Endothelial cell of umbilical vein (primary cell): ENCODE data around the gene CALML5. TPM values are rescaled to one million over a fixed set of nuclear protein-coding genes. Genes with fewer than 3 reads are reported as not detected.
"Not testable (repeated sequence)": the region's sequence is repeated elsewhere in the genome, so short reads cannot be mapped to it uniquely, and the experiment has no call there.

Source experiments
- BruUV-seq: library from RNA; stranded (reverse); fragments of 400-500 nt; replicated peaks from 2 replicates; lab custom pipeline; 2021; lab: Mats Ljungman, UMichigan
- CTCF ChIA-PET: fragments of 300-600, 350-600 bp; sonication (Branson Sonifier 250); formaldehyde crosslinking; loops from one replicate; lab custom pipeline; 2021; ENCODE audit warnings: antibody characterized with exemption, inconsistent platforms; lab: Charles Lee
- POLR2A ChIA-PET: fragments of 300-600, 350-600 bp; sonication (Branson Sonifier 250); formaldehyde crosslinking; loops from one replicate; lab custom pipeline; 2021; ENCODE audit warnings: antibody characterized with exemption, inconsistent platforms; lab: Charles Lee
- DNase-seq: peaks from one replicate; pipeline ENCODE4 v3.0.0-alpha.2; 2011; ENCODE audit warnings: low read depth, low spot score
- FAIRE-seq: peaks from 2 replicates; lab custom pipeline; 2011; peaks lifted over from hg19 to GRCh38; lab: Jason Lieb, UNC
- H2AFZ ChIP-seq: 2 replicates; pipeline ENCODE4 v1.6.0; 2012; ENCODE audit warnings: low read depth, low read length, control low read depth, inconsistent platforms
- H3K27ac ChIP-seq: 2 replicates; pipeline ENCODE4 v1.5.1; 2011; ENCODE audit warnings: low read depth, mild to moderate bottlenecking, control low read depth, low read length, moderate library complexity; ENCODE audit not compliant: insufficient read depth
- H3K27me3 ChIP-seq, 2 experiments: 2 replicates each; pipeline versions ENCODE4 v1.6.0 to v1.6.1; 2011; ENCODE audit warnings: low read length in 2 of 2, mixed read lengths in 1 of 2; ENCODE audit not compliant: control insufficient read depth in 2 of 2, insufficient read depth in 2 of 2
- H3K36me3 ChIP-seq, 2 experiments: 2 replicates in 1 of 2; 3 replicates in 1 of 2; pipeline ENCODE4 v1.5.1; 2011; ENCODE audit warnings: low read length in 2 of 2, mild to moderate bottlenecking in 1 of 2, moderate library complexity in 1 of 2; ENCODE audit not compliant: control insufficient read depth in 2 of 2, insufficient read depth in 2 of 2; ENCODE audit errors: extremely low read depth in 1 of 2
- H3K4me1 ChIP-seq: 3 replicates; pipeline ENCODE4 v1.5.1; 2011; ENCODE audit warnings: mild to moderate bottlenecking, low read length; ENCODE audit not compliant: control insufficient read depth, insufficient read depth; ENCODE audit errors: extremely low read depth
- H3K4me2 ChIP-seq: 2 replicates; pipeline ENCODE4 v1.6.1; 2011; ENCODE audit warnings: low read length, control low read depth, mixed read lengths; ENCODE audit not compliant: insufficient read depth
- H3K4me3 ChIP-seq, 3 experiments: fragments of 200-600 bp in 1 of 3; sonication (generic), shearing (Covaris generic) in 1 of 3; replicated peaks in 1 of 3; 2 replicates each; pipeline ENCODE4 v1.5.1; 2011 to 2016; ENCODE audit warnings: control low read depth in 3 of 3, low read length in 3 of 3, mild to moderate bottlenecking in 2 of 3, inconsistent platforms in 1 of 3, low read depth in 1 of 3, moderate library complexity in 1 of 3; ENCODE audit not compliant: insufficient read depth in 1 of 3
- H3K79me2 ChIP-seq: 2 replicates; pipeline ENCODE4 v1.6.0; 2012; ENCODE audit warnings: low read length, inconsistent platforms; ENCODE audit not compliant: control insufficient read depth, insufficient read depth
- H3K9ac ChIP-seq: replicated peaks from 2 replicates; pipeline ENCODE3; 2011; ENCODE audit warnings: low read length, control low read depth; ENCODE audit not compliant: insufficient read depth; ENCODE audit errors: extremely low read depth
- H3K9me1 ChIP-seq: replicated peaks from 3 replicates; pipeline ENCODE4 v1.6.0; 2011; ENCODE audit warnings: mild to moderate bottlenecking, low read length; ENCODE audit not compliant: control insufficient read depth, insufficient read depth; ENCODE audit errors: extremely low read depth
- H3K9me3 ChIP-seq: replicated peaks from 2 replicates; pipeline ENCODE4 v1.5.1; 2012; ENCODE audit warnings: low read length, inconsistent platforms; ENCODE audit not compliant: control insufficient read depth, insufficient read depth
- H4K20me1 ChIP-seq: replicated peaks from 2 replicates; pipeline ENCODE3; 2011; ENCODE audit warnings: mild to moderate bottlenecking, low read length; ENCODE audit not compliant: control insufficient read depth, insufficient read depth; ENCODE audit errors: extremely low read depth
- dilution Hi-C: fragments of 300-500 bp; cut with MboI; formaldehyde crosslinking; loops from one replicate; pipeline ENCODE4 v1.15.0; 2019; ENCODE audit warnings: low sequenced_read_pairs; ENCODE audit not compliant: extremely low pct_ligation_motif_present
- intact Hi-C: fragments of 100-400 bp; cut with micrococcal nuclease; formaldehyde crosslinking; loops from one replicate; pipeline ENCODE4 v1.10.0; 2022
- polyA plus RNA-seq, 4 experiments: library from polyadenylated mRNA; depleted of rRNA in 3 of 4; stranded (reverse) in 3 of 4; unstranded in 1 of 4; fragments of >200 nt; gene quantifications; 2 replicates each; pipeline versions ENCODE4 v1.2.1 to v1.2.3, GENCODE V29; 2011 to 2012; ENCODE audit warnings: missing spikeins in 1 of 4
- total RNA-seq: library from RNA; stranded (reverse); gene quantifications from 2 replicates; pipeline ENCODE4 v1.2.3, GENCODE V29; 2021

The CALML5 gene
- total and polyA plus RNA-seq, 2 donors (not counting 3 experiments of a cell fraction or from before 2014, with no cell fraction given): not detected

DNA sequence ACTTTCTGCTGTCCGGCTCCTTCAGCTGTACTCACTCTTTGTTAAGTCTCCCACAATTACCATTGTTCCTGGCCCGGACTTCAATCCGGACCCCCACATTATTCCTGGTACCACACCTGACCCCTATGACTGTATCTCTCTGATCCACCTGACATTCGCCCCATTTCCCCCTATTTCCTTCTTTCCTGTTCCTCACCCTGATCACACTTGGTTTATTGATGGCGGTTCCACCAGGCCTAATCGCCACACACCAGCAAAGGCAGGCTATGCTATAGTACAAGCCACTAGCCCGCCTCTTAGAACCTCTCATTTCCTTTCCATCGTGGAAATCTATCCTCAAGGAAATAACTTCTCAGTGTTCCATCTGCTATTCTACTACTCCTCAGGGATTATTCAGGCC, 24.3 kb downstream of the CALML5 start:
- dilution Hi-C loops, BruUV-seq, intact Hi-C loops, CTCF ChIA-PET, H3K4me3 ChIP-seq, H2AFZ ChIP-seq, FAIRE-seq, H3K4me2 ChIP-seq, DNase-seq, H3K4me1 ChIP-seq, H3K36me3 ChIP-seq, H3K9me3 ChIP-seq, H3K79me2 ChIP-seq, H4K20me1 ChIP-seq, H3K9ac ChIP-seq, H3K27me3 ChIP-seq, H3K9me1 ChIP-seq, H3K27ac ChIP-seq, POLR2A ChIA-PET: not testable (repeated sequence)

DNA sequence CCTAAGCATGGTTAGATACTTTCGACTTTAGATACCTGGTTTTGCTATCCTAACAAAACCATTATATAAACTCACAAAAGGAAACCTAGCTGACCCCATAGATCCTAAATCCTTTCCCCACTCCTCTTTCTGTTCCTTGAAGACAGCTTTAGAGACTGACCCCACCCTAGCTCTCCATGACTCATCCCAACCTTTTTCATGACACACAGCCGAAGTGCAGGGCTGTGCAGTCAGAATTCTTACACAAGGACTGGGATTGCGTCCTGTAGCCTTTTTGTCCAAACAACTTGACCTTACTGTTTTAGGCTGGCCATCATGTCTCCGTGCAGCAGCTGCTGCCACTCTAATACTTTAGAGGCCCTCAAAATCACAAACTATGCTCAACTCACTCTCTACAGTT, 24.7 kb downstream of the CALML5 start:
- CTCF ChIA-PET, dilution Hi-C loops, intact Hi-C loops: not testable (repeated sequence)

More for the DNA sequence above, 24.7 kb downstream of the CALML5 start:
- H3K79me2 ChIP-seq, BruUV-seq, H3K9me3 ChIP-seq, H3K27ac ChIP-seq, DNase-seq, H3K36me3 ChIP-seq, H3K9me1 ChIP-seq, POLR2A ChIA-PET, H3K27me3 ChIP-seq, H3K4me1 ChIP-seq, H2AFZ ChIP-seq, H3K9ac ChIP-seq, FAIRE-seq, H3K4me2 ChIP-seq, H3K4me3 ChIP-seq, H4K20me1 ChIP-seq: not testable (repeated sequence)
